Putamen (tissue), 1 donor: Measurements from ENCODE around the gene YJEFN3.
A peak's percentile ranks its signal among the peaks of the same experiment; 100 is the strongest.

Experiments
- DNase-seq: peaks from one replicate; pipeline ENCODE4 v3.0.0-alpha.2; 2016; ENCODE audit warnings: low spot score

The YJEFN3 gene

GRCh38 chr19:19528721-19529490 lies at the start of gene YJEFN3:
TSS of gene YJEFN3 (plus strand) at chr19:19528911. CDS start at chr19:19528933, 22 bp downstream.
- peak; percentile 77 for DNase-seq

GRCh38 chr19:19480688-19481087 lies 48.0 kb upstream of the YJEFN3 start:
- DNase-seq = no peak

GRCh38 chr19:19482809-19483596 lies 45.7 kb upstream of the YJEFN3 start:
- no peak for DNase-seq

GRCh38 chr19:19485161-19485997 lies 43.3 kb upstream of the YJEFN3 start:
- no peak for DNase-seq

GRCh38 chr19:19485998-19486290 lies 42.8 kb upstream of the YJEFN3 start:
- no peak for DNase-seq

- no peak for DNase-seq
These were observed 42.2 kb upstream of the YJEFN3 start for GRCh38 chr19:19486343-19487076.

- DNase-seq = no peak
These were observed 41.4 kb upstream of the YJEFN3 start for GRCh38 chr19:19487077-19487949.

- no peak for DNase-seq
These were observed 40.5 kb upstream of the YJEFN3 start for GRCh38 chr19:19487950-19488874.

GRCh38 chr19:19488875-19489690 lies 39.6 kb upstream of the YJEFN3 start:
- peak; percentile 83 for DNase-seq

GRCh38 chr19:19489804-19490204 lies 38.9 kb upstream of the YJEFN3 start:
- DNase-seq = no peak

GRCh38 chr19:19490214-19490968 lies 38.3 kb upstream of the YJEFN3 start:
- DNase-seq = peak; percentile 84

- DNase-seq = no peak
These were observed 37.2 kb upstream of the YJEFN3 start for GRCh38 chr19:19491321-19492025.

GRCh38 chr19:19492026-19492610 lies 36.6 kb upstream of the YJEFN3 start:
- DNase-seq = no peak

GRCh38 chr19:19493841-19494546 lies 34.7 kb upstream of the YJEFN3 start:
- DNase-seq = no peak

GRCh38 chr19:19495614-19496603 lies 32.8 kb upstream of the YJEFN3 start:
- DNase-seq = no peak
